ENCODE data around the gene GLG1.
A peak's percentile ranks its signal among the peaks of the same experiment; 100 is the strongest.
"Not testable (repeated sequence)": the region's sequence is repeated elsewhere in the genome, so short reads cannot be mapped to it uniquely, and the experiment has no call there.

Gene GLG1

DNA sequence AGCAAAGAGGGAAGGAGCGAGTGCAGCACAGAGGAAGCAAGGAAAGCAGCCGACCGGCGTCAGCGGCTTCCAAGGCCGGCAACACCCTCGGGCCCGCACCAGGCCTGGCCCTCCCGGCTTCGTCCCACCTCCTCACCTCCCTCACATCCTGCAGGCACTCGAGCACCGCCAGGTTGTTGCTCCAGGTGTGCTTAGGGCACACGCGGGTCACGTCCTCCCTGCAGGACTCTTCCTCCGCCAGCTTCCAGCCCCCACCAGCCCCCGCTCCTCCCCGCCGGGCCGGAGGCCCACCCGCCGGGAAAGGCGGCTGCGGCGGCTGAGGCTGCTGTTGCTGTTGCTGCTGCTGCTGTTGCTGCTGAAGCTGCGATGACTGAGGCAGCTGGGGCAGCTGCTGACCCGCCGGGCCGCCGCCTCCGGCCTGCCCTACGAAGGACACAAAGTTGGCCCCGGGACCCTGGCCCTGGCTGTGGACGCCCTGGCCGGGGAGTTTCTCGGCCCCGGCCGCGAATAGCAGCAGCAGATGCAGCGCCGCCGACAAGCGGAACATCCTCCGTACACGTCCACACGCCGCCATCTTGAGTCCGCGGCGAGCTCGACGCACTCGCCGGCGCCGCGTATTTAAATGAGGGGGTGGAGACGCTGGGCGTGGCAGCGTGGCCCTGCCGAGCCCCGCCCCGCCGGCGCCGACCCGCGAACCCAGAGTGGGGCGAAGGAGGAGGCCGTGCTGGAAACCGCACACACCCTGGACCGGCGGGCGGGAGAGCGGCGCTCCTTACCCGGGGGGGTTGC lies at the start of gene GLG1:
Gene GLG1 (minus strand): TSS at position 594 of the 789 bp plus-strand sequence. CDS start 20 bp downstream, at position 574.
- intact Hi-C loops (cut with DNase I) = no loop called here

GRCh38 chr16:74654536-74655050 lies 47.7 kb upstream of the GLG1 start:
- no peak for DNase-seq
- intact Hi-C loops (cut with DNase I) = no loop called here

More for the DNA sequence above, at the start of gene GLG1:
- DNase-seq = peak; percentile 83 to 98 (median 90)

DNA sequence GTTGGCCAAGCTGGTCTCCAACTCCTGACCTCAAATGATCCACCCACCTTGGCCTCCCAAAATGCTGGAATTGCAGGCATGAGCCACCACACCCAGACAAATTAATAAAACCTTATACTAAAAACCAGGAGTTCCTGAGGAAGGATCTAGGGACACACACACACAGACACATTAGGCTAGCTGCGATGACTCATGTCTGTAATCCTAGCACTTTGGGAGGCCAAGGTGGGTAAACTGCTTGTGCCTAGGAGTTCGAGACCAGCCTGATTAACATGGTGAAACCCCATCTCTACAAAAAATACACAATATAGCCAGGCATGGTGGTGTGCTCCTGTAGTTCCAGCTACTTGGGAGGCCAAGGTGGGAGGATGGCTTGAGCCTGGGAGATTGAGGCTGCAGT lies 46.0 kb upstream of the GLG1 start:
- intact Hi-C loops (cut with DNase I); DNase-seq: not testable (repeated sequence)

- intact Hi-C loops (cut with DNase I) = no loop called here
- no peak for DNase-seq
Observed at GRCh38 chr16:74652249-74652648, 45.3 kb upstream of the GLG1 start.

GRCh38 chr16:74651841-74652240 lies 44.9 kb upstream of the GLG1 start:
- DNase-seq = no peak
- intact Hi-C loops (cut with DNase I) = no loop called here

DNA sequence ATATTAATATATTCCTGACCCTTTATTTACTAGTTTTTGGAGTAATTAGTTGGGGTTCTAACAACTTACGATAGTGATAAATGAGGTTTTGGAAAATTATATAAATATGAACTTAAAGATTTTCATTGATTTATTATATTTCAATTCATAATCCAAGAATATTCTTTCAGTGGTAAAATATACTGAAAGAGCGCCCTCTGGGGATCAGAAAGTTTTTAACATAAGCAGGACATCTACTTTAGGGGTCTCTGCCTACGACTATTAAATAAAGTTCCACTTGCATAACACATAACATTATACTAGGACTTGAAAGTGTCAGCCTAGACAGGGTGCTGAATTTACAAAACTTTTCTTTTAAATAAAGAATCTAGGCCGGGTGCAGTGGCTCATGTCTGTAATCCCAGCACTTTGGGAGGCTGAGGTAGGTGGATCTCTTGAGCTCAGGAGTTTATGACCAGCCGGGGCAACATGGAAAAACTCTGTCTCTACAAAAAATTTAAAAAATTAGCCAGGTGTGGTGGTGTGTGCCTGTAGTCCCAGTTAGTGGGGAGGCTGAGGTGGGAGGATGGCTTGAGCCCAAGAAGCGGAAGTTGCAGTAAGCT lies 44.2 kb upstream of the GLG1 start:
- no peak for DNase-seq
- intact Hi-C loops (cut with DNase I) = no loop called here

DNA sequence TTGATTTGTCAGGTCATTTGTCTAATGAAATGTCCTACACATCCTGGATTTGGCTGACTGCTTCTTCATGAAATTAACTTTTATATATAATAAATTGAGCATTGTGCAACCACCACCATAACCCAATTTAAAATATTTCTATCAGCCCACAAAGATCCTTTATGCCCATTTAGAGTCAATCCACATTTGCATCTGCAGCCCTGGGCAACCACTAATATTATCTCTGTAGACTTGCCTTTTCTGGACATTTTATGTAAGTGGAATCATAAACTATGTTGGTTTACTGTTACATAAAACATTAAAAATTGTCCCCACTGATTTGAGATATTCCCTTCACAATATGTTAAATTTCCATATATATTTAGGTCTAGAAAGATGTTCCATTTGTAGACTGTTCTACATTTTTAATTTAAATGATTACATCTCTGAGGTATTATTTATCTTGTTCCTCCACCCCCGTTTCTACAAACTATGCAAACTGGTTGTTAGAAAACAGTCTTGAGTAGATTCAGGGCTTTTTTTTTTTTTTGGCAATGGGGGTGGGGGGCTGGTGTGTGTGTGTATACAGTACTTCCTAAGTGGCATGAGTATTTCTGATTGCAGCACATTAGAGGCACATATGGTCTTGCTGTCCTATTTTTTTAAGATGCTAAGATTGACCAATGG lies 43.1 kb upstream of the GLG1 start:
- intact Hi-C loops (cut with DNase I) = no loop called here
- no peak for DNase-seq

DNA sequence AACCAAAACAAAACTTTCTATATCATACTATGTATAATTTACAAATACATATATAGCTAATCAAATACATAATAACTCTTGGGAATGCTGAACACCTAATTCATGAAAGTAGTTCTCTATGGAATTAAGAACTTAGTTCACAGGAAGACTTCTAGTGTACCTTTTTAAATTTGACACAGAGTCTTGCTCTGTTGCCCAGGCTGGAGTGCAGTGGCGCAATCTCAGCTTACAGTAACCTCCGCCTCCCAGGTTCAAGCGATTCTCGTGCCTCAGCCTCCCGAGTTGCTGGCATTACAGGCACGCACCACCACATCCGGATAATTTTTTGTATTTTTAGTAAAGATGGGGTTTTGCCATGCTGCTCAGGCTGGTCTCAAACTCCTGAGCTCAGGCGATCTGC lies 35.1 kb upstream of the GLG1 start:
- intact Hi-C loops (cut with DNase I) = no loop called here
- no peak for DNase-seq

- no peak for DNase-seq
- intact Hi-C loops (cut with DNase I) = no loop called here
Observed at GRCh38 chr16:74637742-74638453, 31.0 kb upstream of the GLG1 start.

GRCh38 chr16:74635303-74635702 lies 28.4 kb upstream of the GLG1 start:
- no peak for DNase-seq
- intact Hi-C loops (cut with DNase I) = no loop called here

GRCh38 chr16:74633686-74634085 lies 26.8 kb upstream of the GLG1 start:
- no peak for DNase-seq
- intact Hi-C loops (cut with DNase I) = no loop called here

GRCh38 chr16:74627506-74628220 lies 20.7 kb upstream of the GLG1 start:
- no peak for DNase-seq
- intact Hi-C loops (cut with DNase I) = no loop called here

DNA sequence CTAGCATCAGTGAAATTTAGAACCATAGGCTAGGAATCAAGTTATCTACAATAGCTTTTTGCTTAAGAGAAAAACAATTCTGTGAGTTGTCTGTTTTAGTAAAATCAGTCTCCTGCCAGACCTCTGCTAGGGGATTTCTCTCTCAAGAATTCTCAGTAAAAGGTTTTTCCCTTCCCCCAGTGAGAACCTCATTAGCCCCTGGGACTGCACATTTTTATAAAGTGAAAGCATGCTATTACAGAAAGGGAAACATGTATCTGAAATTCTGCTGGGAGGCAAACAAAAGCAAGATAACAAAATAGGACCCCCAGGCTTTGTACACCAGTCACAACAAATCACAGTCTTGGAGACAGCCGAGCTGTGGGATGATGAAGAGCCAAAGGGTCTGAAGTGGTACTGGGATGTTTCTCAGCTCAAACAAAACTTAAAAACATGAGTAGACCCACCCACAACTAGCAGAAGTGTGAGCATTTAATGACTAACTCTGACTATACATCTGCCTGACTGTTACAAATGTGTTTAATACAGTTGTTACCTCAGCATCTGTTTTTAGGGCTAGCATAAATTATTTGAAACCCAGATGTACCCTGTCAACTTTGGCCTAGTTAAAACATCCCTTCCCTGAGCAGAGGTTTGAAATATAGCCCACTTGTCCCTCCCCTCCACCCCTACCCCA lies 20.0 kb upstream of the GLG1 start:
- DNase-seq = no peak
- intact Hi-C loops (cut with DNase I) = no loop called here

DNA sequence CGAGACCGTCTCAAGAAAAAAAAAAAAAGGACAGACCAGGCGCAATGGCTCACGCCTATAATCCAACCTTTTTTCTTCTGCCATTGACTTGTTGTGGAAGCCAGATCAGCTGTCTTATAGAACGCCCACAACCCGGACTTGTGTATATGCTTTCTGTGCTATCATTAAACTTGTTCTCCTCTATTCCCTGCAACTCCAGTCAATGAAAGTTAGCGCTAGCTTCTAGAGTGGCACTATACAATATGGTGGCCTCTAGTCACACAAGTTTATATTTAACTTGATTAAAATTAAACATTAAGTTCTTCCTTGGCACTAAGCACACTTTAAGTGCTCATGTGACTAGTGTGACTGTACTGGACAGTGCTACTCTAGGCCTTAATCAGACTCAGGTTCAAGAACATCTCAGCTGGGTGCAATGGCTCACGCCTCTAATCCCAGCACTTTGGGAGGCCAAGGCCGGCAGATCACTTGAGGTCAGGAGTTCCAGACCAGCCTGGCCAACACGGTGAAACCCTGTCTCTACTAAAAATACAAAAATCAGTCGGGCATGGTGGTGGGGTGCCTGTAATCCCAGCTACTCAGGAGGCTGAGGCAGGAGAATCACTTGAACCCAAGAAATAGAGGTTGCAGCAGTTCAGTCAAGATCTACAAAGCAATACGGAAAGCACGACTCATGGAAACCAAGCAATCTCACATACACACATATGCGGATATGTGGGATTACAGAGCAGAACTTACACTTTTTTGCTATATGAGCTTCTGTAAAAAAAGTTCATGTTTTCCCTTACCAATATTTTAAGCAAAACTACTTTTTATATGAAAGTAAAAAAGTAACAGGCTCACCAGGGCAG lies 18.8 kb upstream of the GLG1 start:
- DNase-seq = no peak
- intact Hi-C loops (cut with DNase I) = no loop called here

GRCh38 chr16:74623839-74624235 lies 16.9 kb upstream of the GLG1 start:
- intact Hi-C loops (cut with DNase I) = no loop called here

DNA sequence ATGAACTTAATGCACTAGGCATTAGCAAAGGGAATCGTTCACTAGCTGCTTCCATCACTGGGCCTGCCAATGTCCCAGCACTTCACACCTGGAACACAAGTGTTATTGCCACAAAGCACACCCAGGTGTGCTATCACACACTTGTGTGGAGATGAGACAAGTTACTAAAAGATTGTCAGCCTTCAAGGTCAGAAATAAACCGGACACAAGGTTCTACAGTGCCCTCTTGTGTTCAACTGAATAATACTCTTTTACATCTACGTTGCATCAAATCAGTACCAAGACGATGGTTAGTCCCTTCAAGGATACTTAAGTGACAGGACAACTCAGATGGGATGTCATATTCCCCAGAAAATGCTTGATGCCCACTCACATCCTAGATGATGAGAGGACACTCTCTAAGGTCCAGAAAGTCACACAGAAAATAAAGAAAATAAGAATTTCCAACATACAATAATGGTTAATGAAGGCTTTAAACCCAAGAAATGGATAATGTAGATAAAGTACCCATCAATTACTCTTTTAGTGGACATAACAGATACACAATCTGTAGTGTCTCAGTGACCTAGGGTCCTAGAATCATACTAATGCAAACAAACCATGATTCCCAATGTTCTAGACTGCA lies 16.4 kb upstream of the GLG1 start:
- no peak for DNase-seq
- intact Hi-C loops (cut with DNase I) = no loop called here

More at GRCh38 chr16:74623839-74624235, 16.9 kb upstream of the GLG1 start:
- no peak for DNase-seq

GRCh38 chr16:74622005-74622404 lies 15.1 kb upstream of the GLG1 start:
- no peak for DNase-seq
- intact Hi-C loops (cut with DNase I) = no loop called here

DNA sequence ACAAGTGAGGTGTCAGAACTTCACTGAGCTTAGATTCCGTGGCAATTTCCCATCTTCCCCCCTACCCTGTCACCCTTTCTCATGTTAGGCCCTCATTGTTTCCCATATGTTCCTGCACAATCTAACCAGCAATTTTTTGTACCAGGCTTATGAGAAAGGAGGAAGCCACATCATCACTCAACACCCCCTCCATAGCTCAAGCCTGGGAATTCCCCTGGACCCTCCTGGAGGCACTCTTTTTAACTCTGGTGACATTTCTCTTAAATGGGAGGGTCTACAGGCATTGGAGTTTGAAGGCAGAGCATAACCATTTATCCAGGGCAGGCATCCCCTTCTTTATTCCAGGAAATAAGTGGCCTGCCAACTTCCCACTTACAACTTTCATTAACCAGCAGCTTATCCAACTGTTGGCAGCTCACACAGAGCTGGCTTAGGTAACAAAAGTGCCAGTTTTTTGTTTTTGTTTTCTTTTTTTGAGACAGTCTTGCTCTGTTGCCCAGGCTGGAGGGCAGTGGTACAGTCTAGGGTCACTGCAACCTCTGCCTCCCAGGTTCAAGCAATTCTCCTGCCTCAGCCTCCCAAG lies 10.4 kb upstream of the GLG1 start:
- no peak for DNase-seq
- intact Hi-C loops (cut with DNase I) = no loop called here

Data from posterior cingulate gyrus (tissue), 11 donors.